ENCODE data around the gene CHI3L2.

The CHI3L2 gene

GRCh38 chr1:111225717-111226400, 1.7 kb upstream of the CHI3L2 start:
- TF ChIP-seq CTCF (IDR thresholded peaks at IDR 0.05; ENCODE audit: low read depth, low read length, missing control alignments) = no peak
- no peak for DNase-seq (ENCODE audit: extremely low read depth, low read depth)
- H3K4me3 ChIP-seq (replicated peaks; ENCODE audit: low read depth, low read length) = no peak overlapping the region

- no peak for TF ChIP-seq CTCF (IDR thresholded peaks at IDR 0.05; ENCODE audit: low read depth, low read length, missing control alignments)
- DNase-seq (ENCODE audit: extremely low read depth, low read depth) = no peak
- H3K4me3 ChIP-seq (replicated peaks; ENCODE audit: low read depth, low read length) = no peak overlapping the region
Measured at GRCh38 chr1:111227851-111228747, 586 bp downstream of the CHI3L2 start.

- no peak overlapping the region for H3K4me3 ChIP-seq (replicated peaks; ENCODE audit: low read depth, low read length)
- no peak for DNase-seq (ENCODE audit: extremely low read depth, low read depth)
- TF ChIP-seq CTCF (IDR thresholded peaks at IDR 0.05; ENCODE audit: low read depth, low read length, missing control alignments) = no peak
Measured at GRCh38 chr1:111228748-111229126, 1.2 kb downstream of the CHI3L2 start.

GRCh38 chr1:111232134-111232533, 4.6 kb downstream of the CHI3L2 start:
- no peak for TF ChIP-seq CTCF (IDR thresholded peaks at IDR 0.05; ENCODE audit: low read depth, low read length, missing control alignments)
- H3K4me3 ChIP-seq (replicated peaks; ENCODE audit: low read depth, low read length) = no peak overlapping the region
- DNase-seq (ENCODE audit: extremely low read depth, low read depth) = no peak

GRCh38 chr1:111234258-111234657, 6.7 kb downstream of the CHI3L2 start:
- no peak overlapping the region for H3K4me3 ChIP-seq (replicated peaks; ENCODE audit: low read depth, low read length)
- TF ChIP-seq CTCF (IDR thresholded peaks at IDR 0.05; ENCODE audit: low read depth, low read length, missing control alignments) = no peak
- no peak for DNase-seq (ENCODE audit: extremely low read depth, low read depth)

GRCh38 chr1:111234866-111235265, 7.4 kb downstream of the CHI3L2 start:
- no peak for TF ChIP-seq CTCF (IDR thresholded peaks at IDR 0.05; ENCODE audit: low read depth, low read length, missing control alignments)
- DNase-seq (ENCODE audit: extremely low read depth, low read depth) = no peak
- H3K4me3 ChIP-seq (replicated peaks; ENCODE audit: low read depth, low read length) = no peak overlapping the region
